Measurements from ENCODE around the gene SDCBP2.
"Not testable (repeated sequence)": the region's sequence is repeated elsewhere in the genome, so short reads cannot be mapped to it uniquely, and the experiment has no call there.

Gene SDCBP2

GRCh38 chr20:1362484-1362883 lies 33.5 kb upstream of the SDCBP2 start:
- intact Hi-C loops (cut with DNase I) = no loop called here
- DNase-seq = no peak

GRCh38 chr20:1360094-1360846 lies 31.3 kb upstream of the SDCBP2 start:
- intact Hi-C loops (cut with DNase I) = no loop called here

GRCh38 chr20:1357921-1358671 lies 29.2 kb upstream of the SDCBP2 start:
- intact Hi-C loops (cut with DNase I) = no loop called here
- DNase-seq = peak in 1 of 10 donors; percentile 58

More at GRCh38 chr20:1360094-1360846, 31.3 kb upstream of the SDCBP2 start:
- peak in 1 of 10 donors; percentile 2 for DNase-seq

GRCh38 chr20:1353956-1354355 lies 25.0 kb upstream of the SDCBP2 start:
- DNase-seq = no peak
- intact Hi-C loops (cut with DNase I) = no loop called here

- intact Hi-C loops (cut with DNase I) = no loop called here
- DNase-seq = no peak
Observed at GRCh38 chr20:1346315-1346969, 17.5 kb upstream of the SDCBP2 start.

GRCh38 chr20:1345756-1346093 lies 16.8 kb upstream of the SDCBP2 start:
- intact Hi-C loops (cut with DNase I) = no loop called here
- DNase-seq = no peak

GRCh38 chr20:1345030-1345755 lies 16.3 kb upstream of the SDCBP2 start:
- intact Hi-C loops (cut with DNase I) = no loop called here
- DNase-seq = no peak

GRCh38 chr20:1343446-1344124 lies 14.6 kb upstream of the SDCBP2 start:
- intact Hi-C loops (cut with DNase I); DNase-seq: not testable (repeated sequence)

GRCh38 chr20:1341561-1342265 lies 12.8 kb upstream of the SDCBP2 start:
- intact Hi-C loops (cut with DNase I) = no loop called here
- peak in 4 of 10 donors; percentile 28 to 85 (median 36) for DNase-seq

- intact Hi-C loops (cut with DNase I) = no loop called here
- no peak for DNase-seq
Observed at GRCh38 chr20:1338801-1339200, 9.9 kb upstream of the SDCBP2 start.

- intact Hi-C loops (cut with DNase I) = no loop called here
- no peak for DNase-seq
Observed at GRCh38 chr20:1338096-1338495, 9.2 kb upstream of the SDCBP2 start.

GRCh38 chr20:1337441-1337840 lies 8.5 kb upstream of the SDCBP2 start:
- DNase-seq = no peak
- intact Hi-C loops (cut with DNase I) = no loop called here

GRCh38 chr20:1336699-1337367 lies 7.9 kb upstream of the SDCBP2 start:
- intact Hi-C loops (cut with DNase I) = no loop called here

GRCh38 chr20:1335961-1336698 lies 7.2 kb upstream of the SDCBP2 start:
- DNase-seq = peak in 1 of 10 donors; percentile 57
- intact Hi-C loops (cut with DNase I) = no loop called here

More at GRCh38 chr20:1336699-1337367, 7.9 kb upstream of the SDCBP2 start:
- DNase-seq = peak in 3 of 10 donors; percentile 25 to 87 (median 33)

GRCh38 chr20:1334761-1335160 lies 5.8 kb upstream of the SDCBP2 start:
- no peak for DNase-seq
- intact Hi-C loops (cut with DNase I) = no loop called here

- intact Hi-C loops (cut with DNase I) = no loop called here
- no peak for DNase-seq
Observed at GRCh38 chr20:1334370-1334731, 5.4 kb upstream of the SDCBP2 start.

- peak in 1 of 10 donors; percentile 64 for DNase-seq
- intact Hi-C loops (cut with DNase I) = no loop called here
Observed at GRCh38 chr20:1333462-1334369, 4.8 kb upstream of the SDCBP2 start.

All from posterior cingulate gyrus (tissue), 11 donors.